HEK293 (cell line): ENCODE results near the gene EPHX1.
A peak's percentile ranks its signal among the peaks of the same experiment; 100 is the strongest.

ENCODE experiments used
- BCL11A ChIP-seq: fragments of 450-650 bp; formaldehyde crosslinking; IDR thresholded peaks from 2 replicates; pipeline ENCODE4 v1.5.1; 2016; ENCODE audit warnings: low read depth, missing biosample characterization, missing genetic modification characterization
- BCL11B ChIP-seq: fragments of 450-650 bp; formaldehyde crosslinking; IDR thresholded peaks from 2 replicates; pipeline ENCODE4 v1.5.1; 2016; ENCODE audit warnings: low read depth, missing biosample characterization, missing genetic modification characterization
- EGR2 ChIP-seq: fragments of 450-650 bp; formaldehyde crosslinking; IDR thresholded peaks from 2 replicates; pipeline ENCODE4 v1.5.1; 2016; ENCODE audit warnings: low read depth, missing biosample characterization, missing genetic modification characterization
- PBX3 ChIP-seq: sonication (generic); formaldehyde crosslinking; IDR thresholded peaks from 2 replicates; pipeline ENCODE4 v1.8.1; 2022; ENCODE audit warnings: mild to moderate bottlenecking, moderate library complexity, missing genetic modification reagents
- SALL2 ChIP-seq: fragments of 450-650 bp; formaldehyde crosslinking; IDR thresholded peaks from 2 replicates; pipeline ENCODE4 v1.5.0; 2017; ENCODE audit warnings: missing biosample characterization, mild to moderate bottlenecking, missing genetic modification characterization, borderline replicate concordance
- SETDB1 ChIP-seq: IDR thresholded peaks from one replicate; pipeline ENCODE4 v1.6.1; 2017; ENCODE audit warnings: mild to moderate bottlenecking, low read length, moderate library complexity, mixed read lengths; ENCODE audit not compliant: insufficient read length
- TCF7L2 ChIP-seq: IDR thresholded peaks from 2 replicates; pipeline ENCODE4 v1.6.1; 2011; ENCODE audit warnings: low read depth, mild to moderate bottlenecking, inconsistent platforms, low read length, moderate library complexity, borderline replicate concordance
- ZBTB1 ChIP-seq: fragments of 450-650 bp; formaldehyde crosslinking; IDR thresholded peaks from 2 replicates; pipeline ENCODE4 v1.5.1; 2016; ENCODE audit warnings: missing biosample characterization, missing genetic modification characterization
- ZEB2 ChIP-seq: fragments of 450-650 bp; formaldehyde crosslinking; IDR thresholded peaks from 2 replicates; pipeline ENCODE4 v1.5.1; 2016; ENCODE audit warnings: missing biosample characterization, missing genetic modification characterization
- ZFP3 ChIP-seq: fragments of 450-650 bp; formaldehyde crosslinking; IDR thresholded peaks from 2 replicates; pipeline ENCODE4 v1.5.1; 2016; ENCODE audit warnings: low read depth, missing biosample characterization, missing genetic modification characterization
- ZNF148 ChIP-seq: fragments of 450-650 bp; formaldehyde crosslinking; IDR thresholded peaks from 2 replicates; pipeline ENCODE4 v1.5.0; 2017; ENCODE audit warnings: missing biosample characterization, missing genetic modification characterization, borderline replicate concordance
- ZNF155 ChIP-seq: fragments of 450-650 bp; formaldehyde crosslinking; IDR thresholded peaks from 2 replicates; pipeline ENCODE4 v1.5.1; 2016; ENCODE audit warnings: missing biosample characterization, missing genetic modification characterization
- ZNF174 ChIP-seq: fragments of 450-650 bp; formaldehyde crosslinking; IDR thresholded peaks from 2 replicates; pipeline ENCODE4 v1.5.0; 2017; ENCODE audit warnings: missing biosample characterization, mild to moderate bottlenecking, missing genetic modification characterization
- ZNF202 ChIP-seq: fragments of 450-650 bp; formaldehyde crosslinking; IDR thresholded peaks from 2 replicates; pipeline ENCODE4 v1.5.1; 2016; ENCODE audit warnings: missing biosample characterization, missing genetic modification characterization, borderline replicate concordance
- ZNF223 ChIP-seq: fragments of 450-650 bp; formaldehyde crosslinking; IDR thresholded peaks from 2 replicates; pipeline ENCODE4 v1.5.1; 2016; ENCODE audit warnings: missing biosample characterization, missing genetic modification characterization
- ZNF24 ChIP-seq: fragments of 450-650 bp; formaldehyde crosslinking; IDR thresholded peaks from 2 replicates; pipeline ENCODE4 v1.5.1; 2016; ENCODE audit warnings: missing biosample characterization, missing genetic modification characterization
- ZNF248 ChIP-seq: fragments of 450-650 bp; formaldehyde crosslinking; IDR thresholded peaks from 2 replicates; pipeline ENCODE4 v1.5.1; 2017; ENCODE audit warnings: missing biosample characterization, missing genetic modification characterization
- ZNF311 ChIP-seq: fragments of 450-650 bp; formaldehyde crosslinking; IDR thresholded peaks from 2 replicates; pipeline ENCODE4 v1.5.1; 2017; ENCODE audit warnings: missing biosample characterization, missing genetic modification characterization, borderline replicate concordance
- ZNF354C ChIP-seq: fragments of 450-650 bp; formaldehyde crosslinking; IDR thresholded peaks from 2 replicates; pipeline ENCODE4 v1.5.1; 2016; ENCODE audit warnings: missing biosample characterization, missing genetic modification characterization, low read depth, borderline replicate concordance
- ZNF433 ChIP-seq: fragments of 450-650 bp; formaldehyde crosslinking; IDR thresholded peaks from 2 replicates; pipeline ENCODE4 v1.5.1; 2016; ENCODE audit warnings: missing biosample characterization, missing genetic modification characterization, low read depth
- ZNF48 ChIP-seq: fragments of 450-650 bp; formaldehyde crosslinking; IDR thresholded peaks from 2 replicates; pipeline ENCODE4 v1.5.1; 2016; ENCODE audit warnings: missing biosample characterization, missing genetic modification characterization
- ZNF529 ChIP-seq: fragments of 450-650 bp; formaldehyde crosslinking; IDR thresholded peaks from 2 replicates; pipeline ENCODE4 v1.5.1; 2017; ENCODE audit warnings: missing genetic modification characterization, missing biosample characterization; ENCODE audit not compliant: insufficient replicate concordance
- ZNF645 ChIP-seq: fragments of 450-650 bp; formaldehyde crosslinking; IDR thresholded peaks from 2 replicates; pipeline ENCODE4; 2016; ENCODE audit warnings: missing biosample characterization, missing genetic modification characterization
- ZNF658 ChIP-seq: fragments of 450-650 bp; formaldehyde crosslinking; IDR thresholded peaks from 2 replicates; pipeline ENCODE4; 2016; ENCODE audit warnings: missing biosample characterization, missing genetic modification characterization
- ZNF664 ChIP-seq: fragments of 450-650 bp; formaldehyde crosslinking; IDR thresholded peaks from 2 replicates; pipeline ENCODE4 v1.5.1; 2016; ENCODE audit warnings: missing biosample characterization, missing genetic modification characterization
- ZNF768 ChIP-seq: fragments of 450-650 bp; formaldehyde crosslinking; IDR thresholded peaks from 2 replicates; pipeline ENCODE4 v1.5.1; 2018; ENCODE audit warnings: missing biosample characterization, mild to moderate bottlenecking, missing genetic modification characterization
- ZNF843 ChIP-seq: fragments of 450-650 bp; formaldehyde crosslinking; IDR thresholded peaks from 2 replicates; pipeline ENCODE4 v1.5.1; 2016; ENCODE audit warnings: missing biosample characterization, missing genetic modification characterization
- TF ChIP-seq, protein P1 (sequence below): fragments of 450-650 bp; formaldehyde crosslinking; conservative IDR thresholded peaks from 2 replicates; pipeline ENCODE4 v1.5.1; 2016; ENCODE audit warnings: low read depth, missing biosample characterization, missing genetic modification characterization
- TF ChIP-seq, protein P2 (sequence below): fragments of 450-650 bp; formaldehyde crosslinking; IDR thresholded peaks from 2 replicates; pipeline ENCODE4 v1.5.1; 2016; ENCODE audit warnings: missing biosample characterization, missing genetic modification characterization
- TF ChIP-seq, protein P3 (sequence below): fragments of 450-650 bp; formaldehyde crosslinking; IDR thresholded peaks from 2 replicates; pipeline ENCODE4 v1.5.1; 2017; ENCODE audit warnings: missing biosample characterization, missing genetic modification characterization

Gene EPHX1

DNA sequence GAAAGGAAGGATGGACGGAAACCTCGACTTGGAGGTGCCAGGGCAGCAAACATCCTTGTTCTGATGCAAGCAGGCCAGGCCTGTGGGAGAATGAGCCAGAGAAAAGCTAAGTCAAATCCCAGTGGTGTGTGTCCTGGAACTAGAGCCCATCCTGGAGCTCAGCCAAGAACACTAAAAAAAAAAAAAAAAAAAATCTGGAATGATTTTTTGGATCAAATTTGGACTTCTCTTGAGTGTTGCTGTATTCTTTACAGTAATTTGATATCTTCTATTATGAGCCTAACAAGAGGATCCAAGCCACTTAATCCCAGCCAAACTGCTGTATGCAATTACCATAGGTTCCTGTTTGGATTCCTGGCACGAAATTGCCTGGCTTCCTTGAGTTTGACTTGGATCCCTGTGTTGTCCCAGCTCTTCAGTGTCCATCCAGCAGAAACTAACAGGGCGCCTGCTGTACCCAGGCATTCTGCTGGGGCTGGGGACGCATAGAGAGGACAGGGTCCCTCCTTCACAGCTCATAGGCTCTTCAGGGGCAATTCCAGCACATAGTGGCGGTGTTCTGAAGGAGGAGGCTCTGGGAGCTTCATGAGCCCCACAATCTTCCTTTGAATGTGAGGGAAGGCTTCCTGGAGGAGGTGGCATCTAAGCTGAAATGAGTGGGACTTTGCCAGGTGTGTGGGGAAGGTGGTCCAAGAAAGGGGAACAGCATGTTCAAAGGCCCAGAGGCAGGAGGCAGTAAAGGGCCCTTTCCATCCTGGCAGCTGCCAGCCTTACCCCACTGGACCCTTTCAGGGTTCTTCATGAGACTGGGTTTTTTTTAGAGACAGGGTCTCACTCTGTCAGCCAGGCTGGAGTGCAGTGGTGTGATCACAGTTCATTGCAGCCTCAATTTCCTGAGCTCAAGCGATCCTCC, 24.7 kb downstream of the EPHX1 start (continued):
- no peak for TF ChIP-seq ZNF433
- peak; percentile 43; the same call in 1 of the 2 replicates for TF ChIP-seq ZNF843 (tag by site-specific recombination)
- no peak for TF ChIP-seq EGR2 (tag by site-specific recombination)
- TF ChIP-seq ZNF529 (tag by site-specific recombination) = no peak
- 0 out of 2 replicates have a peak, but pooled peaks have one; percentile 30 for TF ChIP-seq ZNF24 (tag by site-specific recombination)
- no peak for TF ChIP-seq ZBTB1
- no peak for TF ChIP-seq SALL2 (tag by site-specific recombination)
- no peak for TF ChIP-seq ZNF354C (tag by site-specific recombination)
- no peak for TF ChIP-seq TCF7L2
- no peak for TF ChIP-seq ZNF658
- TF ChIP-seq ZNF645 = no peak
- TF ChIP-seq ZNF664 (tag by site-specific recombination) = no peak
- no peak for TF ChIP-seq ZNF148 (tag by site-specific recombination)
- TF ChIP-seq BCL11B (tag by site-specific recombination) = no peak
- no peak for TF ChIP-seq ZNF311 (tag by site-specific recombination)
- TF ChIP-seq, protein P1, sequence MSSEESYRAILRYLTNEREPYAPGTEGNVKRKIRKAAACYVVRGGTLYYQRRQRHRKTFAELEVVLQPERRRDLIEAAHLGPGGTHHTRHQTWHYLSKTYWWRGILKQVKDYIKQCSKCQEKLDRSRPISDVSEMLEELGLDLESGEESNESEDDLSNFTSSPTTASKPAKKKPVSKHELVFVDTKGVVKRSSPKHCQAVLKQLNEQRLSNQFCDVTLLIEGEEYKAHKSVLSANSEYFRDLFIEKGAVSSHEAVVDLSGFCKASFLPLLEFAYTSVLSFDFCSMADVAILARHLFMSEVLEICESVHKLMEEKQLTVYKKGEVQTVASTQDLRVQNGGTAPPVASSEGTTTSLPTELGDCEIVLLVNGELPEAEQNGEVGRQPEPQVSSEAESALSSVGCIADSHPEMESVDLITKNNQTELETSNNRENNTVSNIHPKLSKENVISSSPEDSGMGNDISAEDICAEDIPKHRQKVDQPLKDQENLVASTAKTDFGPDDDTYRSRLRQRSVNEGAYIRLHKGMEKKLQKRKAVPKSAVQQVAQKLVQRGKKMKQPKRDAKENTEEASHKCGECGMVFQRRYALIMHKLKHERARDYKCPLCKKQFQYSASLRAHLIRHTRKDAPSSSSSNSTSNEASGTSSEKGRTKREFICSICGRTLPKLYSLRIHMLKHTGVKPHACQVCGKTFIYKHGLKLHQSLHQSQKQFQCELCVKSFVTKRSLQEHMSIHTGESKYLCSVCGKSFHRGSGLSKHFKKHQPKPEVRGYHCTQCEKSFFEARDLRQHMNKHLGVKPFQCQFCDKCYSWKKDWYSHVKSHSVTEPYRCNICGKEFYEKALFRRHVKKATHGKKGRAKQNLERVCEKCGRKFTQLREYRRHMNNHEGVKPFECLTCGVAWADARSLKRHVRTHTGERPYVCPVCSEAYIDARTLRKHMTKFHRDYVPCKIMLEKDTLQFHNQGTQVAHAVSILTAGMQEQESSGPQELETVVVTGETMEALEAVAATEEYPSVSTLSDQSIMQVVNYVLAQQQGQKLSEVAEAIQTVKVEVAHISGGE = no peak
- no peak for TF ChIP-seq ZNF48 (tag by site-specific recombination)
- no peak for TF ChIP-seq SETDB1
- TF ChIP-seq ZEB2 = 0 out of 2 replicates have a peak, but pooled peaks have one; percentile 48
- no peak for TF ChIP-seq ZNF155 (tag by site-specific recombination)
- TF ChIP-seq, protein P2, sequence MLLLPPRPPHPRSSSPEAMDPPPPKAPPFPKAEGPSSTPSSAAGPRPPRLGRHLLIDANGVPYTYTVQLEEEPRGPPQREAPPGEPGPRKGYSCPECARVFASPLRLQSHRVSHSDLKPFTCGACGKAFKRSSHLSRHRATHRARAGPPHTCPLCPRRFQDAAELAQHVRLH (tag by site-specific recombination) = peak; percentile 32; the same call in 1 of the 2 replicates
- TF ChIP-seq ZNF202 (tag by site-specific recombination) = no peak
- TF ChIP-seq ZNF768 (tag by site-specific recombination) = no peak
- TF ChIP-seq PBX3 (CRISPR knock-in tag) = no peak
- no peak for TF ChIP-seq ZNF248 (tag by site-specific recombination)
- no peak for TF ChIP-seq ZNF223 (tag by site-specific recombination)
- TF ChIP-seq ZFP3 (tag by site-specific recombination) = no peak
- TF ChIP-seq, protein P3, sequence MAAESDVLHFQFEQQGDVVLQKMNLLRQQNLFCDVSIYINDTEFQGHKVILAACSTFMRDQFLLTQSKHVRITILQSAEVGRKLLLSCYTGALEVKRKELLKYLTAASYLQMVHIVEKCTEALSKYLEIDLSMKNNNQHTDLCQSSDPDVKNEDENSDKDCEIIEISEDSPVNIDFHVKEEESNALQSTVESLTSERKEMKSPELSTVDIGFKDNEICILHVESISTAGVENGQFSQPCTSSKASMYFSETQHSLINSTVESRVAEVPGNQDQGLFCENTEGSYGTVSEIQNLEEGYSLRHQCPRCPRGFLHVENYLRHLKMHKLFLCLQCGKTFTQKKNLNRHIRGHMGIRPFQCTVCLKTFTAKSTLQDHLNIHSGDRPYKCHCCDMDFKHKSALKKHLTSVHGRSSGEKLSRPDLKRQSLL (tag by site-specific recombination) = peak; percentile 96
- TF ChIP-seq BCL11A (tag by site-specific recombination) = no peak
- TF ChIP-seq ZNF174 = no peak
